ENCODE data around the gene KIZ. TPM values are rescaled to one million over a fixed set of nuclear protein-coding genes. Genes with fewer than 3 reads are reported as not detected.

Gene KIZ, protein sequence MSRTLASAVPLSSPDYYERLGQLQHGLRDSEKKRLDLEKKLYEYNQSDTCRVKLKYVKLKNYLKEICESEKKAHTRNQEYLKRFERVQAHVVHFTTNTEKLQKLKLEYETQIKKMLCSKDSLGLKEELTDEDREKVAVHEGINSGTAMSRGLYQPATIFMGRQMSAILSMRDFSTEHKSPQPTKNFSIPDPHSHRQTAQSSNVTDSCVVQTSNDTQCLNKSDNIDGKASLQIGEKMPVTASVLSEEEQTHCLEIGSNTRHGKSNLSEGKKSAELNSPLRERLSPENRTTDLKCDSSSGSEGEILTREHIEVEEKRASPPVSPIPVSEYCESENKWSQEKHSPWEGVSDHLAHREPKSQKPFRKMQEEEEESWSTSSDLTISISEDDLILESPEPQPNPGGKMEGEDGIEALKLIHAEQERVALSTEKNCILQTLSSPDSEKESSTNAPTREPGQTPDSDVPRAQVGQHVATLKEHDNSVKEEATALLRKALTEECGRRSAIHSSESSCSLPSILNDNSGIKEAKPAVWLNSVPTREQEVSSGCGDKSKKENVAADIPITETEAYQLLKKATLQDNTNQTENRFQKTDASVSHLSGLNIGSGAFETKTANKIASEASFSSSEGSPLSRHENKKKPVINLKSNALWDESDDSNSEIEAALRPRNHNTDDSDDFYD
- total RNA-seq: 5.8 and 28.5 TPM in 2 replicates

DNA sequence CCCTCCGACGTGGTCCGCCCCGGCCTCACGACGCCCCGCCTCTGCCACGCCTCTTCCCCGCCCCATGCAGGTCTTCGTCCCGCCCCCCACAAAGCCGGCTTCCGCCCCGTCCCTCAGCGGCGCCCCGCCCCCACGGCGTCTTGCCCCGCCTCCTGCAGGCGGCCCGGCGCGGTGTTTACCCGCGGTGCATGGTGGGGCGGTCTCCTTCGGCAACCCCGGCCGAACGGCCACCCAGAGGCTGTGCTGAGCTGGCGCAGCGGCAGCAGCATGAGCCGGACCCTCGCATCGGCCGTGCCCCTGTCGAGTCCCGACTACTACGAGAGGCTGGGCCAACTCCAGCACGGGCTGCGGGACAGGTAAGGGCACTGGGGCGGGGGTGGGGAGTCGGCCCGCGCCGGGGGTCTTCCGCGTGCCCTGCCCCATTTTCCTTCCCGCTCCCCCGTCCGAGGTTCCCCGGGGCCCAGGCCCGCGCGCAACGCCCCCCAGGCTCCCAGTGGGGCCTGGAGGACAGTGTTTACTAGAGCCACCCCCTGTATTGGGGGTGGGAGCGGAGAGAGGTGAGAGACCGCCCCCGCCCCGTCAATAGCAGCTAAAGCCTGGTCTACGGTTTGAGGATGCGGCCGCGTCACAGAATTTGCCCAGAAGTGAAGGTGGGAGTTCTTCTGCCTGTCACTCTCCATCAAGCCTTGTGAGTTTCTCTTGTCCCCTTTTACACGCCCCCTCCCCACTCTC is at the start of gene KIZ:
Gene KIZ, plus strand, starts transcription at position 234 of the 732 bp plus-strand sequence. Its CDS starts 34 bp downstream, at position 268.

DNA sequence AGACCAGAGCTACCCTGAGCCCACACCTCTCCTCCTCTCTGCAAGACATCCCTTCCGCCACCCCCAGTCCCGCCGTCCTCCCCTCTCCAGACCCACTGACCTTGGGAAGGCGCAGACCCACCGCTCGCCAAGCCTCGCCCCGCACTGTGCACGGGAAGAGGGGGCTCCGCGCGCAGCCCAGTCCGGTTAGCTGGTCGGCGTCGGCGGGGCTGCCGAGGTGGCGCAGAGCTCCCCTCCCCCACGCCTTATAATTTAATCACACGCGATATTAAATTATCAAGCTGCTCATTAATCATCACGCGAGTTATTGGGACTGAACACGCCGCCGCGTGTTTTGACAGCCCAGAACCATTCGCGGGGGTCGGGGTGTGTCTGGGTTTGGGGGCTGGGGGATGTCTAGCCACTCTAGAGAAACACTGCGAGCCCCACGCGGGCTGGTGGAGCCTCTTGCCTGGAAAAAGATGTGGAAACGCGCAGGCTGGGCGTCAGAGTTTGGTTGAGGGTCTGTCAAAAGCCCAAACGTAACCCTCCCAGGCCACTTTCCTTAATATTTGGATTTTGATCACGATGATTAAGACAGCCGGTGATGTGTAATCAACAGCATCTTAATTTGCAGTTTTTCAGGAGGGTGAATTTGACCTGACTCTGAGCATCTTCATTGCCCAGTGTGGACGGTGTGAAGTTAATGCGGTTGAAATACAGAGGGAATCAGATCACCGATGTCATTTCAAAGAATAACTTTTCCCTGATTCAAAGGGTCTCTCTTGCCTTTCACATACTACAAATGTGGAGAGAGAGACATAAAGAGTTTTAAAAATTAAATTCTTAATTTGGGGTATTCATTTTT is 19.5 kb upstream of the KIZ start, which contains the start of gene LINC00237:
Gene LINC00237, minus strand, starts transcription at position 188 of the 847 bp plus-strand sequence.

Other genes with a start within 250 kb of the KIZ start
- not detected in 2 replicates for gene LINC00237, start 19.7 kb upstream of the KIZ start, total RNA-seq
- 62.5 and 75.2 TPM in 2 replicates for gene XRN2, start 177.2 kb downstream of the KIZ start, total RNA-seq